Measurements from ENCODE around the gene CNRIP1.

CNRIP1 gene

GRCh38 chr2:68251187-68251854 is 68.4 kb downstream of the CNRIP1 start:
- peak; percentile 85 for DNase-seq (ENCODE audit: low spot score)

- no peak for DNase-seq (ENCODE audit: low spot score)
Observed at GRCh38 chr2:68250652-68251186, 69.0 kb downstream of the CNRIP1 start.

GRCh38 chr2:68250196-68250595 is 69.6 kb downstream of the CNRIP1 start:
- DNase-seq (ENCODE audit: low spot score), result no peak

- no peak for DNase-seq (ENCODE audit: low spot score)
Observed at GRCh38 chr2:68248806-68249205, 70.9 kb downstream of the CNRIP1 start.

GRCh38 chr2:68248361-68248760 is 71.4 kb downstream of the CNRIP1 start:
- DNase-seq (ENCODE audit: low spot score), result no peak

GRCh38 chr2:68246396-68246795 is 73.4 kb downstream of the CNRIP1 start:
- no peak for DNase-seq (ENCODE audit: low spot score)

- no peak for DNase-seq (ENCODE audit: low spot score)
Observed at GRCh38 chr2:68245672-68246071, 74.1 kb downstream of the CNRIP1 start.

GRCh38 chr2:68245066-68245465 is 74.7 kb downstream of the CNRIP1 start:
- DNase-seq (ENCODE audit: low spot score), result no peak

GRCh38 chr2:68244456-68244855 is 75.3 kb downstream of the CNRIP1 start:
- DNase-seq (ENCODE audit: low spot score), result no peak

Data from CD4-positive, alpha-beta T cell treated with Interleukin-6 at 100 ng/mL for 8 hours (primary cell).